Myocyte (in vitro differentiated cells): Measurements from ENCODE around the gene ENPP1. TPM values are rescaled to one million over a fixed set of nuclear protein-coding genes. Genes with fewer than 3 reads are reported as not detected.
A peak's percentile ranks its signal among the peaks of the same experiment; 100 is the strongest.
"Not testable (repeated sequence)": the region's sequence is repeated elsewhere in the genome, so short reads cannot be mapped to it uniquely, and the experiment has no call there.

Experiments used
- DNase-seq: peaks from one replicate; pipeline ENCODE4 v3.0.0-alpha.2; 2012; ENCODE audit warnings: low read depth
- total RNA-seq: library from RNA; depleted of rRNA; stranded (reverse); fragments of >200 nt; gene quantifications from 2 replicates; pipeline ENCODE4 v1.2.3, GENCODE V29; 2014

ENPP1 gene
- total RNA-seq, 1 donor from 2014 or later, result 8.3 TPM

GRCh38 chr6:131867744-131868143, 59.9 kb downstream of the ENPP1 start:
- peak; percentile 53 for DNase-seq

GRCh38 chr6:131868836-131869235, 61.0 kb downstream of the ENPP1 start:
- no peak for DNase-seq

DNA sequence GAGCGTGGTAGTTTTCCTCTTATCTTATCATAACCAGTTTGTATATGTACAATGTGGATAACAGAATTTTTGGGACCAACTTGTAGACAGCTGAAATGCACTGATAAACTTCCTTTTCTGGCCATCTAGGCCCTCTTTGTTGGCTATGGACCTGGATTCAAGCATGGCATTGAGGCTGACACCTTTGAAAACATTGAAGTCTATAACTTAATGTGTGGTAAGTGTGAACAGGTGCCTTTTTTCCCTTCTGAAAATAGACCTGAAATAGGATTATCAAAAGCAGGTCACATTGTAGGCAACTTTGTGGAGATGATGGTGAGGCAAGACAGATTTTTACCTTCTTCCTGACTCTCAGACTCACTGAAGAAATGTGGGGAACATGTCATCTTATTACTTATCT, 67.8 kb downstream of the ENPP1 start:
- DNase-seq, result no peak

DNA sequence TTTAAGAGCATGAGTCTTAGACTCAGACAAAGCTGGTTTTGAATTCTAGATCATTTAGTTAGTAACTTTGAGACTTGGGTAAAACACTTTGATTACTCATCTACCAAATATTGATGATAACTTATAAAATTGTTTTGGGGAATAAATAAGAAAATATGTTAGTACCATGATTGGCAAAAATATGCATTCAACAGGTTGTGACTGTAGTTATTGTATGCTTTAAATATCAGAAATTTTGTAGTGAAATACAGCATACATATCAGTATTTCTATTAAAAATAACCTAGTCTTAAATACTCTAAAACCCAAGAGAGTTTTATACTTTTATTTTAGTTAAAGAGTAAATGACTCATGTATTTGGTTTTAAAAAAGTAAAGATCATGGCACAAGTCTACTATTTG, 68.7 kb downstream of the ENPP1 start:
- no peak for DNase-seq

DNA sequence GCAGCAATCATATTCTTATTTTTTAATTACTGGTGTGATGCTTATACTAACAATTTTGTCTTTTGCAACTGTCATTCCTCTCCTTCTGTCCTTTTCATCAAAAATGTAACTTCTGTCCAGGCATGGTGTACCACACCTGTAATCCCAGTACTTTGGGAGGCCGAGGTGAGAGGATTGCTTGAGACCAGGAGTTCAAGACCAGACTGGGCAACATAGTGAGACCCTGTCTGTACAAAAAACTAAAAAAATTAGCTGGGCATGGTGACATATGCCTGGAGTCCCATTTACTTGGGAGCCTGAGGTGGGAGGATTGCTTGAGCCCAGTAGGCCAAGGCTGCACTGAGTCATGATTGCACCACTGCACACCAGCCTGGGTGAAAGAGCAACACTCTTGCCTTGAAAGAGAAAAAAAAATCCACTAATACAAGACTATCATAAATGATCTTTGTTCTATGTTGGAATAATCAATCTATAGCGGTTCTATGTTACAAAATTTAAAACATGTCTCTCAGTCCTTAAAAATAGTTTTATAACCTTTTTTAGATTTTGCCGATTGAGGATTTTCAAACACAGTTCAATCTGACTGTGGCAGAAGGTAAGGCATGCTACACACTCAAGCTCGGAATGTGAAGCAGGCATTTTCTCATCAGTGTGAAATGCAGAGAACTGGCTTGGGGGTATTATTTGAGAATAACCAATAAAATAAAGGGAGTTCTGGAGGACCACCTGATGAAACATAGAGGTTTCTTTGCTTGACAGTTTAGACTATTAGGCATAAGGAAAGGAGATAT, 70.4 kb downstream of the ENPP1 start:
- DNase-seq, result no peak

- DNase-seq, result no peak
Observed at GRCh38 chr6:131883016-131883415, 75.2 kb downstream of the ENPP1 start.

DNA sequence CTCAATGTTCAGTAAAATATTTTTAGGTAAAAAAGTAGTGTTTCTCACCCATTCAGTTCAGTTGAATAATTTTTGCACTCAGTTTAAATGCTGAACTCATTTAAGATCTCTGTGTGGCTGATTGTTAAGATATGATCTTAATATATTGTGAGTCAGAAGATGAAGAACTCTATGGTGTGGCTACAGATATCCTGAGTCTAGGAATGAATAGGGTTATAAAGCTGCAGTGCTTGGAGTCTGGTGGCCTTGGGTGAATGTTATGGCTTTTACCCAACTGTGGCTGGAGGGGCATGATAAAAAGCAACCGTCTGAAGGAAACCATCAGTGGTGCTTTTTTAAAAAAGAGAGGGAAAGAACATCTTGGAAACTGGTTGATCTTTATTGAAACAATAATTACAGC, 77.4 kb downstream of the ENPP1 start:
- DNase-seq, result no peak

DNA sequence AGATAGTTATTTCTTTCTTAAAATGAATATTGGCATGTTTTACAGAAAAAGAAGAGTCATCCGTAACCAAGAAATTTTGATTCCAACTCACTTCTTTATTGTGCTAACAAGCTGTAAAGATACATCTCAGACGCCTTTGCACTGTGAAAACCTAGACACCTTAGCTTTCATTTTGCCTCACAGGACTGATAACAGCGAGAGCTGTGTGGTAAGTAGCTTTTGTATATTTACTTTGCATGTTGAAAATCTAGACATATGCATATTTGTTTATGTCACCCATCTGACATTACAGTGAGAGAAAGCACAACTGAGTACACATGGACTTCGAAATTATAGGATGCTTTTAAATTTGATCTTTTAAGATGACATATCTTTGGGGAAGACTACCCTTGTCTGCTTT, 78.7 kb downstream of the ENPP1 start:
- no peak for DNase-seq

DNA sequence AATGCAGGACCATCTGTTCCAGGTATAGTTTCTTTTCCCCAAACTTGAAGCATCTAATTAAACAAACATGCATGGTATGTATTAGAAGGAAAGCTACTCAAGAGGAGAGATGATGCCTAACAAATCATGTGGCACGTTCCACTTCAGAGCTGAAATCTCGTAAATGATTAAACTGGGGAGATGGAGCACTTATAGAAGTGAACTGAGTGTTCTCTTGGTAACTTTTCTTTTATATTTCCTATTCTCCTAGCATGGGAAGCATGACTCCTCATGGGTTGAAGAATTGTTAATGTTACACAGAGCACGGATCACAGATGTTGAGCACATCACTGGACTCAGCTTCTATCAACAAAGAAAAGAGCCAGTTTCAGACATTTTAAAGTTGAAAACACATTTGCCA, 82.3 kb downstream of the ENPP1 start:
- no peak for DNase-seq

DNA sequence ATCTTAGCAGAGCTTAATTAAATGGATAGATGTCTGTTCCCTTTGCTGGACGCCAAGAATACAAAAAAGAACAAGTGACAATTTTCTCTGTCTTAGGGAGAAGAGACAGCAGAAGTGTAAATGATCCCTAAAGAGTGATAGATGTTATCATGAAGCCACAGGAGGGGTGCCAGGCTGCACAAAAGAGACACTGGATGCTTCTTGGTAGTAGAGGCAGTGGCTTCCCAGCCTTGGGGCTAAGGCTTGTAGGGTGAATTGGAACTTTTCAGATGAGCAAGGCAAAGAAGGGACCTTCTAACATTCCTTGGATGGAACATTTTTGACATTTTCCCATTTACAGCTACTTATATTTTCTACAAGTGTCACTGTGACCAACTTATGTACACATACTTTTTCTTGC, 85.4 kb downstream of the ENPP1 start:
- no peak for DNase-seq

- no peak for DNase-seq
Observed at GRCh38 chr6:131894493-131895424, 86.9 kb downstream of the ENPP1 start.

DNA sequence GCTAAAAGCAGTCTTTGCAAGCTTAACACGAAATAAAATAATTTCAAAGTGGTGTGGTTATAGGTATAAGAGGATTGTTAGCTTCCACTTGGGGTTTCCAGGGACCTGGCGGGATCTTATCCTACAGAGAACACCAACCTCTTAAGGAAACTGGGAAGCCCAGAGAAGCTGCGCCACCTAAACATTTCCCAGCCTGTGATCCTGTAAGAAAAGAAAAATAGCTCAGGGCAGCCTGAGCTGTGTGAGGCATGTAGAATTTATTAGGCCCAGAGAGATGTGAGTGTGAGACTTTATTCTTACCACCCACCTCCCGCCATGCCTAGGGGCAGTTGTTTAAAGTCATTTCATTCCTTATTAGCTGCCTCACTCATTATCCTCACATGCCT, 89.2 kb downstream of the ENPP1 start:
- no peak for DNase-seq

DNA sequence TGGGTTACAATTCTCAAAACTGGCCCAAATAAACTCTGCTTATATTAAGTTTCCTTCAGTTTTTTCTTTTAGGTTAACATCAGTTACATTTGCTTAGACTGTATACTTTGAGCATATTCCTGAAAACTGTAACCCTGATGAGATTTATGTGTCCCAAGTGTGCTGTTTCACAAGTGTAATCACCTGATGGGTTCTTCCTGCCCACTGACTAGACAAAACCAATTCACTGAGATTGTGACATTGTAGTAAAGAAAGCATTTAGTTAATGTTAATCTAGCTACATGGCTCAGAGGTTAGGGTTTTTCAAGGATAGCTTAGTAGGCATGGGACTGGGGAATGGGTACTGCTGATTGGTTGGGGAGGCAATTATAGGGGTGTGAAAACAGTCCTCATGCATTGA, 89.8 kb downstream of the ENPP1 start:
- DNase-seq, result no peak

DNA sequence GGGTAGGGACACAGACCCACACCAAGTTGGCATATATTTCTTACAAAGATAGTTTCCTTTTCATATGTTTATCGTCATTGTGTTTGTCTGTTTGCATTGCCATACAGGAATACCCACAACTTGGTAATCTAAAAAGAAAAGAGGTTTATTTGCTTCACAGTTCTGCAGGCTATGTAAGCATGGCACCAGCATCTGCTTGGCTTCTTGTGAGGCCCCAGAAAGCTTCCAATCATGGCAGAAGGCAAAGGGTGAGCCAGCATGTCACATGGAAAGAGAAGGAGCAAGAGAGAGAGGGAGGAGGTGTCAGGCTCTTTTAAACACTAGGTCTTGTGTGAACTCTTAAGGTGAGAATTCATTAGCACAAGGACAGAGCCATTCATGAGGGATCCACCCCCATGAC, 90.9 kb downstream of the ENPP1 start:
- DNase-seq, result no peak

DNA sequence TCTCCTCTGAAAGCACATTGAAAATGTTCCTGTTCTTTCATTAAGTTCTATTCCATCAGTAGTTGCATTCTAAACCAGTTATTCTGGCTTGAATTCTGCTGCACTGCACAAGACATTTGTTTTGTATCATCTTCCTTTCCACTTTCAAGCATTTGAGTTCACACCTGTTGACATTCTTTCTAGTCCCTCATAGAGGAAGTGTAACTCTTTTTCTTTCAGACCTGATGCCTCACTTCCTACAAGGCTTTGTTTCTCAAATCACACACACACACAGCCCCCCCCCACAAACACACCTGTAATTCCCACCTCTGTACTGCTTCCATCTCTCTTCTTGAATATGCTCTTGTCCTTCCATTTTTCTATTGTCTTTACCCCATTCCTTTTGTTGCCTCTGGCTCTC, 92.4 kb downstream of the ENPP1 start:
- DNase-seq, result no peak

DNA sequence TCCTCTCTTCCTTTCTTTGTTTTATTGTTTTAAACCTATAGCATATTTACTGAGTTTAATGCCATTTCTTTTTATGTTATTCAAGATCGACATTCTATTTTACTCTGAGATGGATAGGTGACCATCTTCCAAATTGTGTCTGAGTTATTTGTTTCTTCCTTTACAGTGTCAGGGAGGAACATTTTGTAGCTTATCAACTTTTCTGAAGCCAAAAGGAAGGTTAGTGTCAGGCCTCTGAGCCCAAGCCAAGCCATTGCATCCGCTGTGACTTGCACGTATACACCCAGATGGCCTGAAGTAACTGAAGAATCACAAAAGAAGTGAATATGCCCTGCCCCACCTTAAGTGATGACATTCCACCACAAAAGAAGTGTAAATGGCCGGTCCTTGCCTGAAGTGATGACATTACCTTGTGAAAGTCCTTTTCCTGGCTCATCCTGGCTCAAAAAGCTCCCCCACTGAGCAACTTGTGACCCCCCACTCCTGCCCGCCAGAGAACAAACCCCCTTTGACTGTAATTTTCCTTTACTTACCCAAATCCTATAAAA, 93.6 kb downstream of the ENPP1 start:
- DNase-seq, result not testable (repeated sequence)

- peak; percentile 45 for DNase-seq
Observed at GRCh38 chr6:131903734-131904133, 95.9 kb downstream of the ENPP1 start.

GRCh38 chr6:131908787-131909186, 101.0 kb downstream of the ENPP1 start:
- not testable (repeated sequence) for DNase-seq

GRCh38 chr6:131909408-131910218, 101.8 kb downstream of the ENPP1 start:
- peak; percentile 89 for DNase-seq

DNA sequence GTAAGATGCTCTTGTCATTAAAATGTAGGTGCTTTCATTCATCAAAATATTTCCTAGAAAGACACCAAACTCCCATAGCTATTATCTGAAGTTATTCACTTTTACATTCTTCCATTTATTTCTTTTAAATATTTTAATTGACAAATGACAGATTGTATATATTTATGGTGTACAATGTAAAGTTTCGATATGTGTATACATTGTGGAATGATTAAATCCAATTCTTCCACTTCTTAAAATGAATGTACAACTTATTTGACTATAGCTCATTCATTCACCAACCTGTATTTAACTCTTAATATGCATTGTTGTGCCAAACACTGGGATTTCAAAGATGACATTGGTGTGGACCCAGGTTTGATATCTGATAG, 102.4 kb downstream of the ENPP1 start:
- no peak for DNase-seq

DNA sequence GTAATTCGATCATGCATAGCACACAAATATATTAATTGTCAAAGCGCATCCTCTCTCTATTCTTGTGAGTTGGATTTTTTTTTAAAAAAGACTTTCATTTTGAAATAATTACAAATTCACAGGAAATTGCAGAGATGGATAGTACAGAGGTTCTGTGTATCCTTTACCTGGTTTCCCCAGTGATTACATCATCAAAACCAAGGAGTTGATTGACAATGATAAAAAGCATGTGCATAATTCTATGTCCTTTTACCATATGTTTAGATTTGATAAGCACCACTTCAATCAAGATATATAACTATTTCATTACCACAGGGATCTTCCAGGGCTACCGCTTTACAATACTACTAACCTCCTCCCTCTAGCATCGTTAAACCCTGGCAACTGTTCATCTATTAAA, 103.1 kb downstream of the ENPP1 start:
- DNase-seq, result no peak
